Vagina (tissue), 2 donors: ENCODE data around the gene SLC36A2. TPM values are rescaled to one million over a fixed set of nuclear protein-coding genes. Genes with fewer than 3 reads are reported as not detected.
A peak's percentile ranks its signal among the peaks of the same experiment; 100 is the strongest.

Experiments used
- DNase-seq, 2 donors: peaks; one replicate each; pipeline ENCODE4 v3.0.0-alpha.2; 2017; ENCODE audit errors: extremely low spot score in 2 of 2
- H3K27ac ChIP-seq: fragments of 200-600 bp; sonication (generic); one replicate; pipeline ENCODE4 v1.5.1; 2019
- H3K27me3 ChIP-seq: fragments of 200-600 bp; sonication (generic); one replicate; pipeline ENCODE4 v1.5.1; 2019
- H3K36me3 ChIP-seq, 2 donors: fragments of 200-600 bp; sonication (generic); one replicate each; pipeline ENCODE4 v1.5.1; 2017 to 2019
- H3K4me1 ChIP-seq: fragments of 200-600 bp; sonication (generic); one replicate; pipeline ENCODE4 v1.5.1; 2019
- H3K4me3 ChIP-seq, 2 donors: fragments of 200-600 bp; sonication (generic); 1 replicate in 1 of 2; 2 replicates in 1 of 2; pipeline ENCODE4 v1.5.1; 2016 to 2019
- H3K9me3 ChIP-seq: fragments of 200-600 bp; sonication (generic); one replicate; pipeline ENCODE4 v1.5.1; 2019
- POLR2A ChIP-seq, 2 donors: fragments of 450-650 bp; IDR thresholded peaks; one replicate each; pipeline ENCODE4 v1.6.1; 2017; ENCODE audit warnings: antibody characterized with exemption in 2 of 2, mild to moderate bottlenecking in 2 of 2, moderate library complexity in 2 of 2
- POLR2AphosphoS5 ChIP-seq, 2 donors: sonication (generic); formaldehyde crosslinking; IDR thresholded peaks; one replicate each; pipeline ENCODE4 v1.9.0; 2017; ENCODE audit warnings: antibody characterized with exemption in 2 of 2, mild to moderate bottlenecking in 2 of 2, low read depth in 1 of 2; ENCODE audit not compliant: insufficient read depth in 1 of 2
- intact Hi-C: fragments of 100-400 bp; cut with DNase I; formaldehyde crosslinking; loops from one replicate; pipeline ENCODE4 v1.15.1; 2023
- total RNA-seq: library from RNA; depleted of rRNA; stranded (reverse); fragments of >200 nt; gene quantifications from one replicate; pipeline ENCODE4 v1.2.3, GENCODE V29; 2016
- TF ChIP-seq, protein P1 (sequence below), 3 experiments: fragments of 450-650 bp in 2 of 3; fragments of 200-600 bp in 1 of 3; sonication (generic) in 1 of 3; IDR thresholded peaks; one replicate each; pipeline ENCODE4 v1.5.1; 2017 to 2019; ENCODE audit warnings: antibody characterized with exemption in 3 of 3, mild to moderate bottlenecking in 2 of 3, moderate library complexity in 2 of 3

The SLC36A2 gene
- total RNA-seq, 1 donor from 2014 or later = not detected

DNA sequence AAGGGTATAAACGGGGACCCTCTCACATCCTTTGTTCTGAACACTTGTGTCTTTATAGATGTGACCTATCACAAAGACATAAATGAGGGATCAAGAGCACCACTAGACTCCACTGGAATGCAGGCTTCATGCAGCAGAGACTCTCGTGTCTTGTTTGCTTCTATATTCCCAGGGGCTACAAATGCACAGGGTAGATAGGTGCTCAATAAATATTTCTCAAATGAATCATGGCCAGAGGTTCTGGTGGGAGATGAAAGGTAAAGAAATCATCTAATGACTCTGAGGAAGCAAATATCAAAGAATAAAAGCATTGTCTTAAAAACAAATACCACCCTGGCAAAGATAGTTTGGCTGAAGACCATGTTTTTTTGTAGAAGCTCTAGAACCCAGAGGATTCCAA is 50.4 kb downstream of the SLC36A2 start:
- Histone ChIP-seq H3K27me3 (no peaks in the 10 kb centered on the region), H3K27ac (no peak overlapping the region), H3K36me3 (no peaks in the 10 kb centered on the region), H3K4me3 (no peak overlapping the region), H3K4me1 (peaks cover 17% of the 10 kb centered on the region), H3K9me3 (no peaks in the 10 kb centered on the region)
- TF ChIP-seq POLR2AphosphoS5 (IDR thresholded peaks at IDR 0.05; ENCODE audit: insufficient read depth in 1 of 2, low read depth in 1 of 2) (no peak), POLR2A (IDR thresholded peaks at IDR 0.05) (no peak)
- TF ChIP-seq, protein P1, sequence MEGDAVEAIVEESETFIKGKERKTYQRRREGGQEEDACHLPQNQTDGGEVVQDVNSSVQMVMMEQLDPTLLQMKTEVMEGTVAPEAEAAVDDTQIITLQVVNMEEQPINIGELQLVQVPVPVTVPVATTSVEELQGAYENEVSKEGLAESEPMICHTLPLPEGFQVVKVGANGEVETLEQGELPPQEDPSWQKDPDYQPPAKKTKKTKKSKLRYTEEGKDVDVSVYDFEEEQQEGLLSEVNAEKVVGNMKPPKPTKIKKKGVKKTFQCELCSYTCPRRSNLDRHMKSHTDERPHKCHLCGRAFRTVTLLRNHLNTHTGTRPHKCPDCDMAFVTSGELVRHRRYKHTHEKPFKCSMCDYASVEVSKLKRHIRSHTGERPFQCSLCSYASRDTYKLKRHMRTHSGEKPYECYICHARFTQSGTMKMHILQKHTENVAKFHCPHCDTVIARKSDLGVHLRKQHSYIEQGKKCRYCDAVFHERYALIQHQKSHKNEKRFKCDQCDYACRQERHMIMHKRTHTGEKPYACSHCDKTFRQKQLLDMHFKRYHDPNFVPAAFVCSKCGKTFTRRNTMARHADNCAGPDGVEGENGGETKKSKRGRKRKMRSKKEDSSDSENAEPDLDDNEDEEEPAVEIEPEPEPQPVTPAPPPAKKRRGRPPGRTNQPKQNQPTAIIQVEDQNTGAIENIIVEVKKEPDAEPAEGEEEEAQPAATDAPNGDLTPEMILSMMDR (IDR thresholded peaks at IDR 0.05) = no peak
- DNase-seq = no peak
- intact Hi-C loops = no loop called here

GRCh38 chr5:151296478-151296830 is 50.9 kb downstream of the SLC36A2 start:
- H3K27ac ChIP-seq = no peak overlapping the region
- peaks cover 17% of the 10 kb centered on the region for H3K4me1 ChIP-seq
- DNase-seq = no peak
- intact Hi-C loops = no loop called here
- H3K27me3 ChIP-seq = no peaks in the 10 kb centered on the region
- TF ChIP-seq POLR2A (IDR thresholded peaks at IDR 0.05) (no peak), POLR2AphosphoS5 (IDR thresholded peaks at IDR 0.05; ENCODE audit: insufficient read depth in 1 of 2, low read depth in 1 of 2) (no peak)
- TF ChIP-seq, protein P1 (IDR thresholded peaks at IDR 0.05) = no peak
- H3K9me3 ChIP-seq = no peaks in the 10 kb centered on the region
- H3K36me3 ChIP-seq = no peaks in the 10 kb centered on the region
- H3K4me3 ChIP-seq = no peak overlapping the region

DNA sequence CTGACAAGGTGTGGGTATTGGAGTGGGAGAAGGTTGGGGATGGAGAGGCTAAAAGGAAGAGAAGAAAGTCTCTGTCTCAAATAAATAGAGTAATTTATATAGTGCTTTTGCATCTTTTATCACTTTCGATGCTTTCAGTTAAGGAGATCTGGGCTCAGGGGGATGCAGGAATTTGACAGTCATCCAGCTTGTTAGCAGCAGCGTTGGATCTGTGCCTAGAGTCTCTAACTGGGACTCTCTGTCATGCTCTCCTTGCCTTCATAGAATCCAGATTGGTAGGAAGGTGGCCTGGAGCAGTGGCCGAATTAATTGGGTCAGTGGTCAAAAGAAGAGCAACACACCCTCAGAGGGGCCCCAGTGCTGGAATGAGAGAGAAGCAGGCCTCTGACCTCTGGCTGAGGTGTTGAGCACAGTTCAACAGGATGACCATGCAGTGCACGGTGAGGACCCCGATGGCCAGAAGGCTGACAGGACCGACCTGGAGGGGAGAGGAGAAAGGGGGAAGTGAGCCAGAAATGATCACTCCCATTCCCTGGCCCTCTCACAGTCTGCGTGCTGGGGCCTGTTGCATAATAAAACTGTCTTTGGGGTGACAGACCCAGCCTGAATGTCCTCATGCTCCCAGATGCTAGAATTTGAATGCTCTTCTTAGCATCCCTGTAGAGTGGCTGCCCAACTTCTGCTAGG is 51.4 kb downstream of the SLC36A2 start:
- TF ChIP-seq POLR2AphosphoS5 (IDR thresholded peaks at IDR 0.05; ENCODE audit: insufficient read depth in 1 of 2, low read depth in 1 of 2) (no peak), POLR2A (IDR thresholded peaks at IDR 0.05) (no peak)
- TF ChIP-seq, protein P1 (IDR thresholded peaks at IDR 0.05) = no peak
- DNase-seq = no peak
- intact Hi-C loops = no loop called here
- H3K27ac ChIP-seq = no peak overlapping the region
- H3K4me1 ChIP-seq = peaks cover 17% of the 10 kb centered on the region
- no peaks in the 10 kb centered on the region for H3K9me3 ChIP-seq
- no peaks in the 10 kb centered on the region for H3K36me3 ChIP-seq
- no peak overlapping the region for H3K4me3 ChIP-seq
- H3K27me3 ChIP-seq = no peaks in the 10 kb centered on the region

- H3K4me3 ChIP-seq = no peak overlapping the region
- DNase-seq = no peak
- intact Hi-C loops = no loop called here
- peaks cover 17% of the 10 kb centered on the region for H3K4me1 ChIP-seq
- no peaks in the 10 kb centered on the region for H3K9me3 ChIP-seq
- H3K27me3 ChIP-seq = no peaks in the 10 kb centered on the region
- TF ChIP-seq, protein P1 (IDR thresholded peaks at IDR 0.05) = no peak
- peak in 1 of 2 donors; percentile 68 for TF ChIP-seq POLR2AphosphoS5 (IDR thresholded peaks at IDR 0.05; ENCODE audit: insufficient read depth in 1 of 2, low read depth in 1 of 2)
- H3K27ac ChIP-seq = no peak overlapping the region
- no peaks in the 10 kb centered on the region for H3K36me3 ChIP-seq
Observed at GRCh38 chr5:151295138-151295537, 52.2 kb downstream of the SLC36A2 start.

GRCh38 chr5:151293624-151294023 is 53.7 kb downstream of the SLC36A2 start:
- DNase-seq = no peak
- Histone ChIP-seq H3K4me1 (peaks cover 17% of the 10 kb centered on the region), H3K4me3 (no peak overlapping the region), H3K27me3 (no peaks in the 10 kb centered on the region), H3K9me3 (no peaks in the 10 kb centered on the region), H3K27ac (no peak overlapping the region), H3K36me3 (no peaks in the 10 kb centered on the region)
- intact Hi-C loops = no loop called here
- no peak for TF ChIP-seq POLR2A (IDR thresholded peaks at IDR 0.05)
- TF ChIP-seq, protein P1 (IDR thresholded peaks at IDR 0.05) = no peak
- no peak for TF ChIP-seq POLR2AphosphoS5 (IDR thresholded peaks at IDR 0.05; ENCODE audit: insufficient read depth in 1 of 2, low read depth in 1 of 2)
